Pons (tissue), 1 donor: ENCODE results near the gene POLE.
A peak's percentile ranks its signal among the peaks of the same experiment; 100 is the strongest.

Experiments used
- DNase-seq: peaks from one replicate; pipeline ENCODE4 v3.0.0-alpha.2; 2016; ENCODE audit warnings: low spot score

Gene POLE, protein sequence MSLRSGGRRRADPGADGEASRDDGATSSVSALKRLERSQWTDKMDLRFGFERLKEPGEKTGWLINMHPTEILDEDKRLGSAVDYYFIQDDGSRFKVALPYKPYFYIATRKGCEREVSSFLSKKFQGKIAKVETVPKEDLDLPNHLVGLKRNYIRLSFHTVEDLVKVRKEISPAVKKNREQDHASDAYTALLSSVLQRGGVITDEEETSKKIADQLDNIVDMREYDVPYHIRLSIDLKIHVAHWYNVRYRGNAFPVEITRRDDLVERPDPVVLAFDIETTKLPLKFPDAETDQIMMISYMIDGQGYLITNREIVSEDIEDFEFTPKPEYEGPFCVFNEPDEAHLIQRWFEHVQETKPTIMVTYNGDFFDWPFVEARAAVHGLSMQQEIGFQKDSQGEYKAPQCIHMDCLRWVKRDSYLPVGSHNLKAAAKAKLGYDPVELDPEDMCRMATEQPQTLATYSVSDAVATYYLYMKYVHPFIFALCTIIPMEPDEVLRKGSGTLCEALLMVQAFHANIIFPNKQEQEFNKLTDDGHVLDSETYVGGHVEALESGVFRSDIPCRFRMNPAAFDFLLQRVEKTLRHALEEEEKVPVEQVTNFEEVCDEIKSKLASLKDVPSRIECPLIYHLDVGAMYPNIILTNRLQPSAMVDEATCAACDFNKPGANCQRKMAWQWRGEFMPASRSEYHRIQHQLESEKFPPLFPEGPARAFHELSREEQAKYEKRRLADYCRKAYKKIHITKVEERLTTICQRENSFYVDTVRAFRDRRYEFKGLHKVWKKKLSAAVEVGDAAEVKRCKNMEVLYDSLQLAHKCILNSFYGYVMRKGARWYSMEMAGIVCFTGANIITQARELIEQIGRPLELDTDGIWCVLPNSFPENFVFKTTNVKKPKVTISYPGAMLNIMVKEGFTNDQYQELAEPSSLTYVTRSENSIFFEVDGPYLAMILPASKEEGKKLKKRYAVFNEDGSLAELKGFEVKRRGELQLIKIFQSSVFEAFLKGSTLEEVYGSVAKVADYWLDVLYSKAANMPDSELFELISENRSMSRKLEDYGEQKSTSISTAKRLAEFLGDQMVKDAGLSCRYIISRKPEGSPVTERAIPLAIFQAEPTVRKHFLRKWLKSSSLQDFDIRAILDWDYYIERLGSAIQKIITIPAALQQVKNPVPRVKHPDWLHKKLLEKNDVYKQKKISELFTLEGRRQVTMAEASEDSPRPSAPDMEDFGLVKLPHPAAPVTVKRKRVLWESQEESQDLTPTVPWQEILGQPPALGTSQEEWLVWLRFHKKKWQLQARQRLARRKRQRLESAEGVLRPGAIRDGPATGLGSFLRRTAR (N-terminal part only)

DNA sequence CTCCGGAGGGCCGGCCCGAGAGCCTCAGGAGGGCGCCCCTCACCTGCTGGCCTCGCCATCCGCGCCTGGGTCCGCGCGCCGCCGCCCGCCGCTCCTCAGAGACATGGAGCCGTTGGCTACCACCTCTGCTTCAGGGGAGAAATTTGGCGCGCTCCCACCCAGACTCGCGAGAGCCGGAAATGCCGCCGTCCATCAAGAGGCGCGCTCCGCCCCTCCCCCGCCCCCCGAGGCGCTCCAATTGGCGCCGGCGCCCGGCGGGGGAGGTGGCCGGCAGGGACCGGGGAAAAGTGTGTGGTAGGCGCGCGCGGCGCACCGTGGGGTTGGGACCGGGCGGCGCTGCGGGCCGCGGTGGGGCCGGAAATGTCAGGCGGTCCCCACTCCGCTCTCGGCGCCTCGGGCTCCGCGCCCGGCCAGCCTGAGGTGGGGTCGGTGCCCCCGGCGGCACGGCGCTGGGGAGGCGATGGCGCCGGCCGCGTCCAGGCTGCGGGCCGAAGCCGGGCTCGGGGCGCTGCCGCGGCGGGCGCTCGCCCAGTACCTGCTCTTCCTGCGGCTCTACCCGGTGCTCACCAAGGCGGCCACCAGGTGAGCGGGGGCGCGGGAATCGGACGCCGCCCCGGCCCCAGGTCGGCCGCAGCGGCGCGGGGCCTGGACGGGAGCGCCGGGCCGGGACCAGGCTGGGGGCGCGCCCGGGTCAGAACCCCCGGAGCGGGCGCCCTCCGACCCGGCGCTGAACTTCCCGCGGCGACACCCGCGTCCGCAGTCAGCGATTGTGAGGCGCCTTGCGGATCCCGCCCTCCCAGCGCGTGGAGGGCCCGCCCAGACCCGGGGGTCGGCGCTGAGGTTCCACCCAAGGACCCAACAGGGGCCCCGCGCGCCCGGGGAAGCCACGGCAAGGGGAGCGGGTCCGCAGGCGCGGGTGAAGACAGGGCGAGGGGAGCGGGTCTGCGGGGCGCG is at the start of gene POLE, which contains the start of gene PXMP2:
Gene POLE (minus strand): TSS at position 132 of the 954 bp plus-strand sequence. CDS start 27 bp downstream, at position 105.
Gene PXMP2 (plus strand): TSS at position 377 of the 954 bp plus-strand sequence. CDS start 84 bp downstream, at position 461.
- peak; percentile 83 for DNase-seq

DNA sequence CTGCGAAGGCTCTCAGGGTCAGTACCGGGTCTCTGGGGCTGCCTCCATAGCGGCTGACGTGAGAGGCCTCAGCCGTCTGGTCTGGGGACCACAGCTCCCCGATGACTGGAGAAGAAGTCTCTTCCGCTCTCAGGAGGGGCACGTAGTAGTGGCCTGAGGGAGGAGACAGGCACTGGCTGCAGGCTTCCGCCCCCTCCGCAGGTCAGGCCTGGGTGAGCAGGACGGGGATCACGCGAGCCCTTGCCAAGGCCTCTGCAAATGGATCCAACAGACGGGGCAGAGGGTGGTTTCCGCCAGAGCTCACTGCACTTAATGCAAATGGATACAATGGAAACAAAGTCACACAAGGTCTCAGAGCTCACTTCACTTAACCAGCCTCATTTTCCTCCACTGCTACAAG is 49.8 kb upstream of the POLE start:
- DNase-seq: no peak

DNA sequence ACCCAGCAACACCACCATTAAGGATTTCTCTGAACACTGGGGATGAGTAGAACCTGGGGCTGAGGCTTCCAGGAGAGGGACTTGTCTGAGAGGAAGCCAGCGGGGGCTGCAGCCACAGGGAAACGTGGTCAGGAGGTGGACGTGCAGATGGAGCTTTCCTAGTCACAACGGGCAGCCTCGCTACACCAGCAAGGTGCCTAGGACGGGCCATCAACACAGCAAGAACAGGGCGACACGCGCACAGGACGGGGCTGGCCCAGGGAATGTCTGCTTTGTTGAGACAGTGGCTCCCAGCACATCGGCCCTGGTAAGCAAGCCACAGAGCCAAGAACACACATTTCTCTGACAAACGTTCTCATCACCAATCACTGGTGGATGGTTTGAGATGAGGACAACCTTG is 49.2 kb upstream of the POLE start:
- no peak for DNase-seq

DNA sequence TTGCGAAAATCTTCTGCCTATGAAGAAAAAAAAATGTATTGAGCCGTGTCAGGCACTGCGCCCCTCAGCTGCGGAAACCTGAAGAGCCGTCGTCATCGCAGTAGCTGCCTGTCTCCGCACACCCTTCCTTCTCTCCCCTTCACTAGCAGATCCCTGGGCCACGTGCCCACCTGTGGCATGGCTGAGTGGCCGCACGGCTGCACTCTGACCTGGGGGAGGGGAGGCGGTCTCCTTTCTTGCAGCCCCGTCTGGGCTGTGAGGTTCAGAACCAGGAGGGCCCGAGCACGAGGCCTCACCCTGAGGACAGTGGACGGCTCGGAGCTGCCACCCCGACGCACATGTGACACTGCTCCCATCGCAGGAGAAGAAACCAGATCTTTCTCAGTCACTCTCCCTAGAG is 48.4 kb upstream of the POLE start:
- DNase-seq: no peak

DNA sequence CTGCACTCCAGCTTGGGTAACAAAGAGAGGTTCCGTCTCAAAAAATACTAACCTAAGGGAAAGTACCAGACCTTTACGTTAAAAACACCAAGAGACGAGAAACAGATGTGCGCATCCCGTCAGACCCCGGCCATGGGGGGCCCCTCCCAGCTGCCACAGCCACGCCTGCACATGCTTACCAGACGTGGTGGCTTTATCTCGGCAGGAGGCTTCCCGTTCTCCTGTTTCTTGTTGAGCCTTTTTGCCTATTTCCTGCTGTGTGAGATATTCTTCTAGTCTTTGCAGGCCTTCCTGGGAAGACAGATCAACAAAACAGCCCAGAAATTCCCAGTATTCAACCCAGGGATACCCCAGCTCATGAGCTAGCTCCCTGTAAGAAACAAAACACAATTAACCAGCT is 47.1 kb upstream of the POLE start:
- DNase-seq: no peak

DNA sequence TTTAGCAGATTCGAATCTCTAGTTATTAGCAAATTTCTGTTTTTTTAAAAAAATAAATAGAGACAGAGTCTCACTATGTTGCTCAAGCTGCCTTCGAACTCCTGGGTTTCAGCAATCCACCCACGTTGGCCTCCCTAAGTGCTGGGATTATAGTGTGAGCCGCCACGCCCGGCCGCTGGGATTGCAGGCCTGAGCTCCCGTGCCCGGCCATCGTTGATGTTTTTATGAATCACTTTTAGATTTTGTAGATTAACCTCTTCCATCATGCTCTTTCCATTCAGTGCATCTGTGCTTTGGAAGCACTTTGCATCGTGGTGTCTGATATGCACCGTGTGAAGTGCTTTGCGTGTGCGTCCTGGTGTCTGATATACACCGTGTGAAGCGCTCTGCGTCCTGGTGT is 44.4 kb upstream of the POLE start:
- no peak for DNase-seq

DNA sequence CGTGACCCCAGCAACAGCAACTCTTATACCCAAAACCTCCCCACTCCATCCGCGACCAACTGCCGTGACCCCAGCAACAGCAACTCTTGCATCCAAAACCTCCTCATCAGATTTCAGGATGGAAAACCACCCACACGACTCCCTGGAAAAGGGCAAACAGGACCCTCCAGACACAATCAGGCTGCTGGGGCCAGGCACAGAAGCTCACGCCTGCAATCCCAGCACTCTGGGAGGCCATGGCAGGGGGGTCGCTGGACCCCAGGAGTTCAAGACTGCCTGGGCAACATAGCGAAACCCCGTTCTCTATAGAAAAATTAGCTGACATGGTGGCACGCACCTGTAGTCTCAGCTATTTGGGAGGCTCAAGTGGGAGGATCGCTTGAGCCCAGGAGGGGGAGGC is 43.2 kb upstream of the POLE start:
- DNase-seq: no peak

DNA sequence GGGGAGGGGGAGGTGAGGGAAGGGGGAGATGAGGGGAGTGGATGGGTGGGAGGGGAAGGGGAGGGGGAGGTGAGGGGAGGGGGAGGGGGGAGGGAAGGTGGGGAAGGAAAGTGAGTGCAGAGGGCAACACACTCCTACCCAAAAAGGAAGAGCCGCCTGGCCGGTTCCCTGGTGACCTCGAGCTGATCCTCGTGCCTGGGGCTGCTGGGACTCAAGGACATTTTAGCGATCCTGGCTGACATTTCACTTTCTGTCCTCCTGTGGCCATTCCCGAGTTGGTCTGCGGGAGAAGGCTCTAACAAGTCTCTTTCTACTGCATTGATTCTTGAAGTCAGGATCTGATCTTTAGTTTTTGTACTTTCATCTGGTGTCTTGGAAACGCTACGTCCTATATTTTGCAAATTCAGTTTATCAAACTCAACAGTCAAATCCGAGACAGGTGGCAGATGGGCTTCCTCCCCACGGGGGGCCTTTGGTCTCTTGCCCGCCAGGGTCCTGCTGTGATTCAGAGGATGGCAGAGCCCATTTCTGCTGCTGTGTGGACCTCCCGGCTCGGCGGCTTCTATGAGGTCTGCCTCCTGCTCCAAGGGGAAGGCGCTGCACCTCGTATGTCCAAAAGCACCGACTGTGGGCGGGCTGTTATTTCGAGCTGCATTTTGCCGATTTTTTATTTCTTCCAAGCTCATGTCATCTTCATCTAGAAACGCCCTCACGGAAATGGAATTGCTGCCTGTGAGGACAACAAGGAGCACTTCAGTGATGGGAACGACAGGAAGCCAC is 42.6 kb upstream of the POLE start:
- DNase-seq: no peak

DNA sequence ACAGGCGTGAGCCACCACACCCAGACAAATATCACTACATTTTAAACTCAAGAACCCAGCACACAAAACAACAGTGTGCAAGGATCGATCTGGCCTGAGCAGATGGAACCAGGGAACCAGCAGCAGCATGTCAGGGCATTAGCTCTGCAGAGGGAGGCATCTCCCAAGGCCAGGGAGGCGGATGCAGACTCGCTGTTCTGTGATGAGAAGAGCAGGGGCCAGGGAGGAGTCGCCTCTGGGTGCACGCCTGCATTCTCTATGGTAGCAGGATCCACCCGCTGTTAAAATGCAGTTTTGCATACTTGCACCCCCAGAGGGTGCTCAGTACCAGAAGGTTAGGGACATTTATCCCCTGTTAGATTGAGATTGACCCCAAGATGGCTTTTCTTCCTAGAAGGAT is 41.4 kb upstream of the POLE start:
- no peak for DNase-seq

DNA sequence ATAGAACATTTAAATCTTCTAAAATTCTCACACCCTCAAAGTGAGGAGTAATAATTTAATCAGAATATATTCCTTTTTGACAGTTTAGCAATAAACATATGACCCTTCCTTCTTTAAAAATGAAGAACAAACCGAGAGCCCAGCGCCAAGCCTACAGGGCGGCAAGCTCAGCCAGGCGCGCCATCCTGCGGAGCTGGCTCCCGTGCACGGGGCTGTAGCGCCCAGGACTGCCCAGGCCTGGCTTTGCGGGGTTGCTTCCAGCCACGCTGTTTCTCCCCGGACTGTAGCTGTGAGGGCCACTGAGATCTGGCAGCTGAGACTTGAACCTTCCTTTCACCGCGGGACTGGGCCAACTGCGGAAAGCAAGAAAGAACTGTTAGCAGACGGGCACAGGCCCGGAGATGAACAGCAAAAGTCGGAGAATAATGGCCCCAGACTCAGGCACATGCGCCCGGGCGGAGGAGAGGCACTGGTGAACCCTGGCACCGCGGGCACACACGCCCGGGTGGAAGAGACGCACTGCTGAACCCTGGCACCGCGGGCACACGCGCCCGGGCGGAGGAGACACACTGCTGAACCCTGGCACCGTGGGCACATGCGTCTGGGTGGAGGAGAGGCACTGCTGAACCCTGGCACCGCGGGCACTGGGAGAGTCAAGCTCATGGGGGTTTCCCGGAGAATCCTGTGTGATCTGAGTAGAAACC is 40.1 kb upstream of the POLE start:
- DNase-seq: no peak

DNA sequence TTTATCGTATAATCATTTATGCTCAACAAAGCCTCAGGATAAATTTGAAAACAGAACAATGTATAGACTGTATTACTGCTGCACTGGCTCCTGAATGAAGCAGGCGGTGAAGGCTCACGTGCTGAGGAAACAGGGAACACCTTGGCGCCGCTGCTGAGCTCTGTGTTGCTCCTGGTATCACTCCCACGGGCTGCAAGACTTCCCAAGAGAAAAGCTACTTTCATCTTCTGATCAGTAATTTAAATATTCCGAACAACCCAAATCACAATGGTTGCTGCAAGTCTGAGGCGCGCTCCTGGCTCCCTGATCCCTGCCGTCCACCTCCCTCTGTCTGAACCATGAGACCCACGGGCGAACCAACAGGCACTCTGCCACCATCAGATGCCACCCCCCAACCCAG is 39.2 kb upstream of the POLE start:
- no peak for DNase-seq

DNA sequence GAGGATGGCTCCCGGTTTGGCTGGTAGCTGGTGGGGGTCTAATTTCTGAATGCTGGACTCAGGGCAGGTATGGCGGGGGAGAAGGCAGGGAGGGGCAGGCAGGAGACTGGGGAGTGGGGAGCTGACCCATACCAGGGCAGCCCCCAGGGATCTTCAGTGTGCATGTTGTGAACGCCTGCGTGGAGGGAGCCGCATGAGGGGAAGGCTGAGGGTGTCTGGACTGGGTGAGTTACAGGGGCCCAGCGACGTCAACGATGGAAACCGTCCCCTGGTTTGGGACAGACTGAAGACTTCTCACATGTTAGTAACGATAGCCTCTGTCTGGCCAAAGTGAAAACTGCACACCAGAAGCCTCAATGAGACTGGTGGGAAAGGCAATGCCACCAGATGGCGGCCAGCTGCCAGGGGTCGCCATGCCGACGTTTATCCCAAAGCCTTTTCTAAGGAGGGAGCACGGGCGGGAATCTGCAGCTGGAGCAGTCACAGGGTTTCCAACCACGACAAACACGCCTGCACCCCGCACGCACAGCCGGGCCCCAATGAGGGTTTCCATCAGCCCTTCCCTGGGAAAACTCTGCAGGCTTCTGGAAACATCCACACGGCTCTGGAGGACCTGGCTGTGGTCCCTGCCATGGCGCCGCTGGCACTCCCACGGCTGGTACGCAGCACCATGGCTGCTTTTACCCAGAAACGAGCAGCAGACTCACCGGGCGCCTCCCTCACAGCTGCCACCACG is 37.5 kb upstream of the POLE start:
- DNase-seq: no peak

DNA sequence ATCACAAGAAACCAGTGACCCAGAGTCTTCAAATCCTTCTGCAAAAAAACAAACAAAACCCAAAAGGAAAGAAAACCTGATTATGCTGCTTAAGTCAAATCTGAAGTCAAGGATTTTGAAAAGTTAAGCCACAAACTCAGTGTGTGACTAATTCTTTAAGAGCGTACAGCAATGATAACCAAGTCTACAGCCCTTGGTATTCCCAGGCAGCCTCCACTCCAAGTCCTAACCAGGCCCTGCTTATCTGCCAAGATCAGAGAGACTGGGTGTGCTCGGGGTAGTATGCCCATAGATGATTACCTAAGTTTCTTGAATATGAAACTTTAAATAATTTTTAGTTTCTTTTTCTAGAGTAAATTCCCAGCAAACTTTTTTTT is 36.6 kb upstream of the POLE start:
- no peak for DNase-seq

DNA sequence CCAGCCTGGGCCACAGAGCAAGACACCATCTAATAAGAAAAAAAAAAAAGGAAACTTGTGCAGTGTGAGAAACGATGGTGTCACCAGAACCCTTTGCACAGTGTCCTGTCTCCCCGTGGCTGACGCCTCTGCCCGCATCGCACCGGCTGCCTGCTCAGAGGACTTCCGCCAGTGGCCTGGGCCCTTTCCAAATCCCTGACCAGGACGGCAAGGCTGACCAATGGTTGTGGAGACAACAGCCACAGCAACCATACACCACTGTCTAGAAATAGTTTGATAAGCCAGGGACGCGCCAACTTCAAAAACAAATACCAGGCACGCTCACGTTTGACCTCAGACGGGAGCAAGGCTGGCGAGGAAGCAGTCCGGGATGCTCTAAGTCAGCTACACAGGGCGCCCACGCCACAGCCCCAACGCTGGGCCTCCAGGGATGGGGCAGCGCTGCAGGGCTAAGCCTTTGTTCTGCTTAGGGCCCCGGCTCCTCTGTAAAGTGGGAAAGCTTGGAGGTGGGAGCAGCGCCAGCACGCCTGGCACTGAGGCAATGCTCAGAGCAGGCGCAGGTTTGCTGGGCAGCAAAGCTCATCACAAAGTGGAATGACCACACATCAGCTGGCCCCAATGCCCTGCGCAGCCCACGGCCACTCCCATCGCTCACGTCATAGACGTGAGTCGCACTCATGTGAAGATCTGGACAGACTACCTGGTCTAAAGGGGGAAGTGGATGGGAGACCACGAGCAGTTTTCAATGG is 36.0 kb upstream of the POLE start:
- DNase-seq: no peak

DNA sequence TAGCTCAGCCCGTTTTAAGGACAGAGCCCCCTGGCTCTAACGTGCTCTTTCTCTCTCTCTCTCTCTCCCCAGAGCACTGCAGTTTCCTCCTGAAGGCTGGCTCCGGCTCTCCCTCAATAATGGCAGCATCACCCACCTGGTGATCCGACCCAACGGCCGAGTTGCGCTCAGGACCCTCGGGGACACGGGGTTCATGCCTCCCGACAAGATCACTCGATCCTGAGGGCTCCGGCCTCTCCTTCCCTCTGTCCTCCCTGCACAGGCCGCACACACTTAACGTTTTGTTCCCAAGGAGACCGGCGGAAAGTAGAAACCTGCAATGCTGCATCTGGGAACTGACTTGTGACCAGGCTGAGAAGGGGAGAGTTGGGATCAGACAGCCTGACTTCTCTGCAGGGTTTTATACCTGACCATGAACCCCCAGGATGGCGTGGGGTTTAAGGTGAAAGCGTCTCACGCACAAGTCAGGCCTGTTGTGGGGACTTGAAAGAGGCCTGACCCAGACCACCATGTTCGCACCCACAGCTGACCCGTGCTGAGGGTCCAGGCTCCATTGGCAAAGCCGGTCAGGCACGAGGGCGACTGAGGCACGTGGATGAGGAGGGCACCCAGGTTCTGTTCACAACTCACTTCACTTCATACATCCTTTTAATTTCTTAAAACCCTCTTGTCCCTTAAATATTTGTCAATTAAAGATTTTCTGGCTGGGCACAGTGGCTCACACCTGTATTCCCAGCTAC is 33.6 kb upstream of the POLE start:
- DNase-seq: no peak

DNA sequence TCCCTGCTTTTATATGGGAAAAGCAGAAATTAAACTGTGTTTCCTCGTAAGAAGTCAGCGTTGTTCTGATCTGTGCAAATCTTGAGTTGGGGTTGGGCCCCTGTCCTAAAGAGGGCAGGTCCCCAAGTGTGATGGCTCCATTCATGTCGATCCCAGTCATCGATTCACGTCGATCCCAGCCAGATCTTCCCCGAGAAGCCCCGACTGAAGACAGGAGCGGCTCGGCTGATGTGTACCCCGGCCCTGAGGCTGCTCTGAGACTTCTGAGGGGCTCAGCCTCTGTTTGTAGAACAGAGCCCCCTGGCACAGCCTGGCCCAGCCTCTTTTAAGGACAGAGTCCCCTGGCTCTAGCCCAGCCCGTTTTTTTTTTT is 32.8 kb upstream of the POLE start:
- DNase-seq: no peak

DNA sequence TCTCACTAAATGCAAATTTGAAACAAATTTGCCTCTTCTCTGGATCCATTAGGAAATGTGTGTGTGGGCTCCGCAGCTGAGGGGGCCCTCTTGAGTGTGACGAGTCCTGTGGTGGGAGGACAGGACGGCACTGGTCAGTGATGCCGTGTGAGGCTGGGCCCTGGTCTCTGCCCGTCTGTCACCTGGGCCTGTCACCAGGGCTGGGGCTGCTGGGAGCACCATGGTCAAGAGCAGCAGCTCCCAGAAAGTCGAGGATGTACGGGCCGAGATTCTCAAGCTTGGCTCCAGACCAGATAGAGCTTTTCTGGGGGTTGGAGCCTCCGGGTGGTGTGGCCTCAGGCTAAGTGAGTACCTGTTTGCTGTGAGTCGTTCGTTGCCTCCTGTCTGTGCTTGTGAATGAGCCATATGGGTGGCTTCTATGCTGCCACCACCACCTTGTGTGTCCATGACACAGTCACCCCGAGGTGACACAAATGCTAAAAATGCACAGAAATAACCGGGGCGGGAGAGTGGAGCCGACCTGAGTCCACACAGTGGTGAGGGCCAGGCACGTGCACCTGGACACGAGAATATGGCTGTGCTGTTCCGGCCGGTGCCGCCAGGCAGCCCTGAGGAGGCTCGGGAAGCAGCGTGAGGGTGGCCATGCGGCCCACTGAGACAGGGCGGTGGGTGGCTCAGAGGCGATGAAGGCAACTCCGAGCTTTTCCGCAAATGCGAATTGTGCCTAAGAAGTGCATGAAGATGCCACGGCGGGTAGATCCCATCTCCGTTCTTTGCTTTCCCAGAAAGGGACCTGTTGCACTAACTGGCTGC is 32.2 kb upstream of the POLE start:
- DNase-seq: no peak
